K562 (cell line): ENCODE measurements around the gene CTDSPL. TPM values are rescaled to one million over a fixed set of nuclear protein-coding genes. Genes with fewer than 3 reads are reported as not detected.

Experiments used
- CHD7 ChIP-seq: fragments of 200-600 bp; sonication (generic); IDR thresholded peaks from one replicate; pipeline ENCODE4 v1.6.1; 2012; ENCODE audit warnings: mild to moderate bottlenecking, low read depth, low read length, inconsistent platforms
- GTF2A2 ChIP-seq: IDR thresholded peaks from 2 replicates; pipeline ENCODE4 v1.6.1; 2016; ENCODE audit warnings: mild to moderate bottlenecking, missing genetic modification characterization, missing compliant biosample characterization
- GTF2B ChIP-seq: IDR thresholded peaks from 2 replicates; pipeline ENCODE4 v1.6.1; 2011; ENCODE audit not compliant: insufficient read length; ENCODE audit errors: extremely low read depth
- HNRNPH1 ChIP-seq: fragments of 200-400 bp; formaldehyde crosslinking; optimal IDR thresholded peaks from 2 replicates; pipeline ENCODE3; 2017; ENCODE audit warnings: low read depth, mild to moderate bottlenecking, low read length, moderate library complexity
- JUN ChIP-seq, 2 experiments: sonication (generic) in 1 of 2; formaldehyde crosslinking in 1 of 2; IDR thresholded peaks; 2 replicates each; pipeline versions ENCODE4 v1.6.1 to v1.8.0; 2012 to 2022; ENCODE audit warnings: borderline replicate concordance in 2 of 2, mild to moderate bottlenecking in 2 of 2, improper control_type of control experiment in 1 of 2, low read depth in 1 of 2, low read length in 1 of 2, missing genetic modification reagents in 1 of 2
- MXI1 ChIP-seq: IDR thresholded peaks from 2 replicates; pipeline ENCODE4 v1.6.1; 2011; ENCODE audit warnings: low read depth, mild to moderate bottlenecking, improper control_type of control experiment, low read length
- RBBP5 ChIP-seq: fragments of 200-600 bp; sonication (generic); IDR thresholded peaks from 2 replicates; pipeline ENCODE4 v1.6.1; 2012; ENCODE audit warnings: borderline replicate concordance, mild to moderate bottlenecking, low read length, control low read depth, inconsistent platforms; ENCODE audit not compliant: insufficient read depth, poor library complexity, severe bottlenecking
- SIN3B ChIP-seq: fragments of 450-650 bp; IDR thresholded peaks from 2 replicates; pipeline ENCODE4 v1.6.1; 2017; ENCODE audit warnings: low read depth, mild to moderate bottlenecking, moderate library complexity
- ZBTB49 ChIP-seq: sonication (generic); formaldehyde crosslinking; IDR thresholded peaks from 2 replicates; pipeline ENCODE4 v1.8.0; 2022; ENCODE audit warnings: missing genetic modification reagents, mild to moderate bottlenecking, borderline replicate concordance
- ZNF140 ChIP-seq: fragments of 250-450 bp; sonication (Bioruptor Pico); IDR thresholded peaks from 2 replicates; pipeline ENCODE4 v1.8.0; 2021; ENCODE audit warnings: moderate library complexity, mild to moderate bottlenecking, inconsistent platforms
- ZNF263 ChIP-seq: sonication (generic); formaldehyde crosslinking; IDR thresholded peaks from 2 replicates; pipeline ENCODE4 v1.8.0; 2022; ENCODE audit warnings: mild to moderate bottlenecking, missing genetic modification reagents, borderline replicate concordance
- polyA plus RNA-seq, 8 experiments: library from polyadenylated mRNA; depleted of rRNA in 4 of 8; stranded (reverse) in 5 of 8; unstranded in 3 of 8; fragments of >200 nt; fragmentation: Nextera tagmentation in 2 of 8; fragmentation: Illumina TruSeq in 1 of 8; extraction: Ambion mirVana in 2 of 8; extraction: Trizol in 1 of 8; gene quantifications; 2 replicates each; pipeline versions ENCODE4 v1.2.1 to v1.2.3, GENCODE V29; 2011 to 2014; ENCODE audit warnings: inconsistent platforms in 1 of 8, missing spikeins in 1 of 8
- total RNA-seq, 7 experiments: library from RNA; depleted of rRNA in 6 of 7; stranded (reverse); fragments of >200 nt in 6 of 7; fragmentation: Illumina TruSeq in 2 of 7; extraction: Trizol in 2 of 7; gene quantifications; 2 replicates each; pipeline versions ENCODE4 v1.2.1 to v1.2.3, GENCODE V29; 2011 to 2021; ENCODE audit warnings: low replicate concordance in 1 of 7

Gene CTDSPL
- total and polyA plus RNA-seq, 9 of the 15 experiments (the other 6 are each of a cell fraction or from before 2014, with no cell fraction given), result 5.1 to 19.3 (median 11.3) TPM

GRCh38 chr3:37824090-37824953 is 37.4 kb upstream of the CTDSPL start (continued):
- TF ChIP-seq GTF2A2 (tag) (peak; percentile 92), RBBP5 (no peak), JUN (IDR thresholded peaks at IDR 0.05; ENCODE audit: borderline replicate concordance, low read depth, low read length) (no peak), JUN (CRISPR knock-in tag; IDR thresholded peaks at IDR 0.05; ENCODE audit: borderline replicate concordance) (no peak), GTF2B (no peak), SIN3B (no peak), CHD7 (no peak), HNRNPH1 (no peak), ZNF140 (no peak), ZBTB49 (CRISPR knock-in tag) (no peak), ZNF263 (CRISPR knock-in tag) (no peak), MXI1 (no peak)
